GM18517 (cell line): ENCODE results near the gene PRSS48.
"Not testable (repeated sequence)": the region's sequence is repeated elsewhere in the genome, so short reads cannot be mapped to it uniquely, and the experiment has no call there.

ENCODE experiments used
- ATAC-seq: cut with Tn5 transposase; IDR thresholded peaks from one replicate; pipeline ENCODE4 v1.9.1; 2021; ENCODE audit warnings: mild to moderate bottlenecking, moderate library complexity; ENCODE audit not compliant: unreplicated experiment

The PRSS48 gene, protein sequence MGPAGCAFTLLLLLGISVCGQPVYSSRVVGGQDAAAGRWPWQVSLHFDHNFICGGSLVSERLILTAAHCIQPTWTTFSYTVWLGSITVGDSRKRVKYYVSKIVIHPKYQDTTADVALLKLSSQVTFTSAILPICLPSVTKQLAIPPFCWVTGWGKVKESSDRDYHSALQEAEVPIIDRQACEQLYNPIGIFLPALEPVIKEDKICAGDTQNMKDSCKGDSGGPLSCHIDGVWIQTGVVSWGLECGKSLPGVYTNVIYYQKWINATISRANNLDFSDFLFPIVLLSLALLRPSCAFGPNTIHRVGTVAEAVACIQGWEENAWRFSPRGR

DNA sequence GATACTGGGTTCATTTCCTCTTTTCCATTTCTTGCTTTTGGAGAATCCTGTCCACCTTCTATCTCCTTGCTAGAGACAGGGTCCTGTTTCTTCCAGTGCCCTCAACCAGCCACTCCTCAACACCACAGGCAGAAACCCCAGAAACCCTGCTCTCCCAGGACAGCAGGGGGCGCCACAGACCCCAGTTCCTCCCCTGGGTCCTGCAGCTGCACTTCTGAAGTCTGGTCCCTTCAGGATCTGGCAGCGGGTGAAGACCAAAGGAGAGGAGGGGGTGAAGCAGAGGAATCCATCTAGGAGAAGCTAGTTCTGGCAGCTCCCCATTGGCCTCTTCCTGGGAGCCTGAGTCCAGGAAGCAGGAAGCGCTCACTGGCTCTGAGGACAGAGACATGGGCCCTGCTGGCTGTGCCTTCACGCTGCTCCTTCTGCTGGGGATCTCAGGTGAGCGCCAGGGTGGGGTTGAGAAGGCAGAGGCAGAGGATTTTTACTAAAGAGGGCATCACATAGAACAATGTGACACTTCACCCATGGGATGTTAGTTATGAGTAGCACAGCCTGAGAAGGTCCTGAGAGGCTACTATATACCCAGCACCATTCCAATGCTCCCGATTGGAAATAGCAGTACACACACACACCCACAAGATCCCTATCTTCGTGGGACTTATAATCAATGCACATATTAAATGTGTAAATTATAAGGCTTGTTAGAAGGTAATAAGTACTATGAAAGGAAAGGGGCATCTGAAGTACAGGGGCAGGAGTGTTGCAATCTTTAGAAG lies at the start of gene PRSS48:
TSS of gene PRSS48 (plus strand) at position 375 of the 776 bp plus-strand sequence. CDS start at position 387, 12 bp downstream.
- ATAC-seq: no peak

DNA sequence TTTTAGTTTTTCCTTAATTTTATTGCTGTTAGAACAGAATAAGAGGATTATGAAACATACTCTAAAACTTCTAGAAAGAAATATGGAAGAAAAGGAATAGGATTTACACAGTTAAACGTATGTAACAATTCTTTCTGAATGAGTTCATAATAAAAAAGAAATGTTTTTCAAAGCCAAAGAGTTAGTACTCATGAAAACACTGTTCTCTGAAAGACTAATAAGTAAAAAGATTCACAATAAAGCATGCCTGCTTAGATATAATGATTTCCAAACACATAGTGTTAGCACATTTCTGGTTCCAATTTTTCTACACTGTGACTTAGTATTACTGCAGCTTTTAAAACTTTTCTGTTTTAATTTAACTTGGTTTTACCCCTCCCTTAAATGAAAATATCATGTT lies 49.8 kb upstream of the PRSS48 start:
- ATAC-seq: no peak

DNA sequence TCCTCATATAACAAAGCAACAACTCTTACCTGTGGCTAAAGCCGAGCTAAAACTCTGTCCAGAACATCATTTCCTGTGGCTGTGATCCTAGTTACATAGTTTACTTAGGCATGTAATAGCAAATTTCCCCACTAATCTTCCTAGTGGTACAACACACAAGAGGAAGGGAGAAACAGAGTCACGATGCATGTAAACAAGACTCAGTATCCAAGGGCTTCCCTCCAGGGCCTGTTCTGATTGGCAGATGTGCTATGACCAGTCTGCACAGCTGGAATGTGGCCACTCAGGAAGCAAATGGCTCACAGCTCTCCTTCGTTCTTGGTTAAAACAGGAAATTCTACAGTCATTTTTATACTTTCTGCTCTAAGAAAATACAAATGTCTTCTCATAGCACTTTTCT lies 49.2 kb upstream of the PRSS48 start:
- ATAC-seq: no peak

DNA sequence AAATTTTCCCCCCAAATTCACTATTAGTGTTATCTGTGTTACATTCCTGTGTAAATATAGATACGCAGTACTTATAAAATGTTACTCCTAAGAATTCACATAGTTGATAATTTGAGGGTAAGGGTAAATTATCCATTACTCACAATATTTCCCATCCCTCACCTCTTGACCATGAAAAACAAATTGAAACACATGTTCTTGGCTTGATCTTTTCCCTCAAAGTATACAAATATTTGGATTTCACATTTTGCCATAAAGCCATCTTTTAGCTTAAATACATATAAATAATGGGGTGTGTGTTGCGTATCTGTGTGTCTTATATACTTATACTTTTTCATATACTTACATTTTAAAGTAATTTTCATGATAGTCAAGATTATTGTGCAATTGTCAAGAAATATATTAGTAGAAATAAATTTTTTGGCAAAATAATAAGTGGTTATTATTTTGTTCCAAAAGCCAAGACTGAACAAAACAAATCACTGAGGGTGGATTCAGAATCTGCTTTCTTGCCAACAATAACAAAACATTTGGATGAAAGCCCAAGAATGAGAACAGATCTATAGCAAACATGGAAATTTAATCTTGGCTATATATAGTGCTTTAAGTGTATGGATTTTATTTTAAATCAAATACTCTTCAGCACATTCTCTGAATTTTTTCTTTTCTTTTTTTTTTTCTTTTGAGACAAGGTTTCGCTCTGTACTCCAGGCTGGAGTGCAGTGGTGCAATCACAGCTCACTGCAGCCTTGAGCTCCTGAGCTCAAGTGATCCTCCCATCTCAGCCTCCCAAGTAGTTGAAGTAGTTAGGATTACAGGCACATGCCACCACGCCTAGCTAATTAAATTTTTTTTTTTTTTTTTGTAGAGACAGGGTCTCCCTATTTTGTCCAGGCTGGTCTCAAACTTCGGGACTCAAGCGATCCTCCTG lies 48.5 kb upstream of the PRSS48 start:
- ATAC-seq: no peak

DNA sequence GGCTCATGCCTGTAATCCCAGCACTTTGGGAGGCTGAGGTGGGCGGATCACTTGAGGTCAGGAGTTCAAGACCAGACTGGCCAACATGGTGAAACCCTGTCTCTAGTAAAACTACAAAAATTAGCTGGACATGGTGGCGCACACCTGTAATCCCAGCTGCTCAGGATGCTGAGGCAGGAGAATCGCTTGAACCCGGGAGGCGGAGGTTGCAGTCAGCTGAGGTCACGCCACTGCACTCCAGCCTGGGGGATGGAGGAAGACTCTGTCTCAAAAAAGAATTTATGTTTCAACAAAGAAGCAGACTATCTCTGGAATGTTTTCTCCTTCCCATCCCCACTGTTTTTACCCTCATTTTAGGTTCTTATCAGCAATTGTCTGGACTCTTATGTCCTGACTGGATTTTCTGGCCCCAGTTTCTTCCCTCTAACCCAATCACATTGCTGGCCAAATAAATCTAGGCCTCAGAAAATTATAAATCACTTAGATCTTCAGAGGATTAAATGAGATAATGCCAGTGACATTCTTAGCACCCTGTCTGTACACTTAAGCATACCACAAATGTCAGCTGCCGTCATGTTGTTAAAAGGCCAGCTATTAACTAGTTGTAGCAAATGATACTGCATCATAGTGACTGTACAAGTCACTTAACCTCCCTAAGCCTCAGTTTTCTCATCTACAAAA lies 44.9 kb upstream of the PRSS48 start:
- ATAC-seq: no peak

DNA sequence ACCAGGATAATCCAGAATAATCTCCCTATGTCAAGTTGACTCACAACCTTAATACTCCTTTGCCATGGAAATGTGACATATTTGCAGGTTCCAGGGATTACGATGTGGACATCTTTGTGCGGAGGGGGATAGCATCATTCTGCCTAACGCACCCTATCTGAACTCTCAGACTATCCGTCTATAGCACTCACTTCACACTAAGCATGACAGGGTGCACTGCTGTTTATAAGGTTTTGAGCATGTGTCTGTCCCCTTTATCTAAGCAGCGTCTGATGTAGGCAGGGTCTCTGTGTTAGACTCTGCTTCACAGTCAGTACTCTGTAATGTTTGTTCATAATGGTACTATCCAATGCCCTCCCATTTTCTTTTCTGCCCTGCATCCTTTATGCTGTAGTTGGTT lies 43.4 kb upstream of the PRSS48 start:
- no peak for ATAC-seq

DNA sequence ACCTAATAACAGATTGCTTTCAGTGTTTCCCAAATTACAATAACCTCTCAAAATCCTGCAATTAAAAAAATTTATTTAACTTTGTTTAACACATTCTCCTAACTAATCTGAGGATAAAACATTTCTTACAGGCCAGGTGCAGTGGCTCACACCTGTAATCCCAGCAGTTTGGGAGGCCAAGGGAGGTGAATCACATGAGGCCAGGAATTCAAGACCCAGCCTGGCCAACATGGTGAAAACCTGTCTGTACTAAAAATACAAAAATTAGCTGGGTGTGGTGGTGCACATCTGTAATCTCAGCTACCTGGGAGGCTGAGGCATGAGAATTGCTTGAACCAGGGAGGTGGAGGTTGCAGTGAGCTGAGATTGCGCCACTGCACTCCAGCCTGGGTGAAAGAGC lies 41.6 kb upstream of the PRSS48 start:
- not testable (repeated sequence) for ATAC-seq

DNA sequence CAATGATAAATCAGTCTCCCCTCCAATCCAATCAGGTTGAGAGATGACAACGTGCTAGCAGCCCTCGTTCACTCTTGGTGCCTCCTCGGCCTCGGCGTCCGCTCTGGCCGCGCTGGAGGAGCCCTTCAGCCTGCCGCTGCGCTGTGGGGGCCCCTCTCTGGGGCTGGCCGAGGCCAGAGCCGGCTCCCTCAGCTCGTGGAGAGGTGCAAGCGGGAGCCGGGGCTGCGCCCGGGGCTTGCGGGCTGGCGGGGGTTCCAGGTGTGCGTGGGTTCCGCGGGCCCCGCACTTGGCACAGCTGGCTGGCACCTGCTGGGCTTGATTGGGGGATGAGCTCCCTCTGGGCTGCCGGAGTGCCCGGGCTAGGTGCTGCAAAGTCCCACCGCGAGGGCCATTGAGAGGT lies 40.9 kb upstream of the PRSS48 start:
- ATAC-seq: no peak

DNA sequence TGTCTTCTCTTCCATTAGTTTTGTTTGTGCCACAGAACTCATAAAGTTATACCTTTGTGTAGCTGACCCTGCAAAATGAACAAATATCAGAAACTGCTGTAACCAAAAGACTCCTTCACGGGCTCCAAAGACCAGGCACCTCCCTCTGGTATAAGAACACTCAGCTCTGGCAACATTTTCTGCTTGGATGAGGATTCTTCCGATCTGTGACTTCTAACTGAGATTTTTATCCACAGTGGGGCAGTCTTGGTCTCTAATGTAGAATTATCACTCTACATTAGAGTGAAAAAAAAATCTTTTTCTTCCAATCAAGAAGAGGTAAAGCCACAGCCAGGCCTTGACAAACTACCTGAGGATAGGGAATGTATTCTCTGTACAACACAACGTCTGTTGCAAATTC lies 38.5 kb upstream of the PRSS48 start:
- no peak for ATAC-seq

DNA sequence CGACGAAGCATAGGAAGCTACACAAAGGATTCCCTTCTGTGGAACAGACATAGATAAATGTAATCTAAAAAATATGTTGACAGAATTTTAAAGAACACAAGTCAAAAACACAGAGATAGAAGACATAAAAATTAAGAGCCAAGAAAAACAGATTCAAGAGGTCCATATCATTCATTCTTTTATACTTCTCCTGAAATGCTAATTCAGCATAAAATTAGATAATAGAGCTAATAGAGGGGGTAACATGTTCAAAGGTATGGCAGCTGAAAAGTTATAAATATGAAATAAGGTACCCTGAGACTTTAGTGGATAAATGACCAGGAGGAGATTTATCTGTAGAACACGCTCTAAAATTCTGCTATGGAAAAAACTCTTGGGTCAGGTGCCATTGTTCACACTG lies 37.4 kb upstream of the PRSS48 start:
- no peak for ATAC-seq

DNA sequence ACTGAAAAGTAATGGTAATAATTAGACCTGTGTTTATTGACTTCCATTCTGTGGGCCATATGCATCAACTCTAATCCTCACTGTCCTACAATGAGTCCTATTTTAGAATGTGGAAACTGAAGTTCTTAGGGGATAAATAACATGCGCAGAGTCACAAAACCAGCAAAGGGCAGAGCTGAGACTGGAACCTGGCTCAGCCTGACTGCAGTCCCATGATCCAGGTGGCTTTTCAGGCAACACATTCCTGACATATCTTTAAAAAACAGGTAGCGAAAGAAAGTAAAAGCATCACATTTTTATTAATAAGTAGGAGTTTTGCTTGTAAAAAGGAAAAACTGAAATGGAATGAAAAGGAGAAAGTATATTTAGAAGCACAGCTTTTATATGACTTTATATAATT lies 34.7 kb upstream of the PRSS48 start:
- ATAC-seq: no peak

DNA sequence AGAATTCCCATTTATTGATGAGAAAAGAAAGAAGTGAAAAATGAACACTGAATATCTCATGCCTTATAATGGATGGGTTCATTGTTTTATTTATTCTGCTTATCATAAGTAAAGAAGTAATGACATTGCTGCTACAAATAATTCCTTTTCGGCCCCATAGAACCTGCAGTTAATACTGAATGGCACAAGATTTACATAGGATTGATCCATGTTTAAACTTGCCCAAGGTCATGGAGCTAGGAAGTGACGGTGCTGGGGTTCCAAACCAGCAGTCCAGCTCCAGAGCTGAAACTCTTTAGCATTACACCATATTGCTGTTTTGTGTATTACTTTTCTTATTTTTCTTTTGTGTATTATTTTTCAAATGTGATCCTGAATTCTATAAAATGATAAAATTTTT lies 30.2 kb upstream of the PRSS48 start:
- no peak for ATAC-seq

DNA sequence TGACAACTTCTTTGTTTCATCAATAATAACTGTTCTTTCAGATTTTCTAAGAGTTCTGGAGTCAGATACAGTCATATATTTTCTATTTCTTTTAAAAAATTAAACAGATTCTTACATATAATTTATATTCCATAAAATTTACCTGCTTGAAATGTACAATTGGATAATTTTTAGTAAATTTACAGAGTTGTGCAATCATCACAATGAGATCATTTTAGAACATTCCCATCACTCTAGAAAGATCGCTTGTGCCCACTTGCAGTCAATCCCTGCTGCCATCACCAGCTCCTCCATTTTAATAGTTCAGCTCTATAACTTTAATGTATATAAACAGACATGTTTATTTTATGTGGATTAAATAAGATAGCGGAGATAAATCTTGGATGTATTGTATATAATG lies 29.6 kb upstream of the PRSS48 start:
- ATAC-seq: no peak

DNA sequence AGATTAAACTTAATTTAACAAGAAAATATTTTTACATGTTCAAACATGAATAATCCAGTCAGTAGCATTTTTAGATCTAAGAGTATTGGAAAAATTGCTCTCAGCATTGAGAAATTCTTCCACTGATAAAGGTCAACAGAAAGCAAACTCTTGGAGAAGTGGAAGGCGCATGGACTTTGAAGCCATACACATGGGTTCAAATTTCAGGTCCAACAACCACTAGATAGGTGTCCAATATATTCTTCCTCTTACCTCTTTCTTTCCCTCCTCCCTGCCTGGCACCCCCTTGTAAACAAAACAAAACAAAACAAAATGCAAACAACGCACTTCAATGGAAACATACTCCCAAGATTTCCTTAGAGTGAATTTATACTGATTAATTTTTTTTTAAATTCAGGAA lies 28.4 kb upstream of the PRSS48 start:
- ATAC-seq: no peak

DNA sequence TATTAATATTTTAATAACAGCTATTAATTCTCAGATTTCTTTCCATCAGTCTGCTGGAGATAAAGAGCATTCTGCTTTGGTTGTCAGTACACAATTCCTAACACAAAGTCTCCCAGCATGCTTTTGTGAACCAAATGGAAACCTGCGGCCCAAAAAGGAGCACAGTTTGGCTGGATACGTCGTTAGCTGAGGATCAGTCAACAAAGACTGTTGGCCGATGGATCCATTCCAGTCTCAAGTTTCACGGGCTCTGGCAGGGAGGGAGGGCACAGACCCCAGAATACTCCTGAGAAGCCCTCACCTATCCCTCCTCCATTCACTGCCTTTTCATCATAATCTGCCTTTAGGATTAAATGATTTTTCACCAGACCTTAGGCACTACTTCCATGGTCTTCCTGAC lies 26.3 kb upstream of the PRSS48 start:
- no peak for ATAC-seq

DNA sequence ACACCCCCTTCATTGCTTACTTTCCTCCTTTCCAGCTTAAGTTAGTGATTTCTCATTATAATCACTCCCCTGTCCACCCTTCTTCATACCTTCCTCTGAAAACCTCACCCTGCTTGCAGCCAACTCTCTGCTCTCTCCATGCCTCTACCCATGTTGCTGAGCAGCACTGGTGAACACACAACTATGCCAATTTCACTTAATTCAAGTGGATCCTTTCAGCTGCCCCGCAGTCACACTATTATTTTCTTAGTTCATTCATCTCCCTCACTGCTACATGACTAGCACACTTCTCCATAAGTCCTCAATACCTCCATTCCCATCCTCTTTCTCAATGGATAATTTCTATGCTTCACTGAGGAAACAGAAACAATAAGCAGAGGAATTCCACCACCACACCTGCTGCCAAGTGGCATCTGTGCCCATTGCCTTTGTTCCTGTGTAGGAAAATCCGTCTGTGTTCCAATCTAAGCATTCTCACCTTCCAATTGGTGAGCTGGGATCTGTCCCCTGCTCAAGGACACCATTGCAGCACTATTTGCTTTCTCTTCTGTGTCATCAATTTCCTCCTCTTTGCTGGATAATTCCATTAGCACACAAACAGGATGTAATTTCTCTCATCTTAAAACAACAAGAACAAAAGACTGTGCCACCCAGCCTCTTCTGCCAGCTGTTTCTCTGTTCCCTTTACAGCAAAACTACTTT lies 25.2 kb upstream of the PRSS48 start:
- ATAC-seq: no peak

DNA sequence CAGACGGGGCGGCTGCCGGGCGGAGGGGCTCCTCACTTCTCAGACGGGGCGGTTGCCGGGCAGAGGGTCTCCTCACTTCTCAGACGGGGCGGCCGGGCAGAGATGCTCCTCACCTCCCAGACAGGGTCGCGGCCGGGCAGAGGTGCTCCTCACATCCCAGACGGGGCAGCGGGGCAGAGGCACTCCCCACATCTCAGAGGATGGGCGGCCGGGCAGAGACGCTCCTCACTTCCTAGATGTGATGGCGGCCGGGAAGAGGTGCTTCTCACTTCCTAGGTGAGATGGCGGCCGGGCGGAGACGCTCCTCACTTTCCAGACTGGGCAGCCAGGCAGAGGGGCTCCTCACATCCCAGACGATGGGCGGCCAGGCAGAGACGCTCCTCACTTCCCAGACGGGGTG lies 21.7 kb upstream of the PRSS48 start:
- not testable (repeated sequence) for ATAC-seq

DNA sequence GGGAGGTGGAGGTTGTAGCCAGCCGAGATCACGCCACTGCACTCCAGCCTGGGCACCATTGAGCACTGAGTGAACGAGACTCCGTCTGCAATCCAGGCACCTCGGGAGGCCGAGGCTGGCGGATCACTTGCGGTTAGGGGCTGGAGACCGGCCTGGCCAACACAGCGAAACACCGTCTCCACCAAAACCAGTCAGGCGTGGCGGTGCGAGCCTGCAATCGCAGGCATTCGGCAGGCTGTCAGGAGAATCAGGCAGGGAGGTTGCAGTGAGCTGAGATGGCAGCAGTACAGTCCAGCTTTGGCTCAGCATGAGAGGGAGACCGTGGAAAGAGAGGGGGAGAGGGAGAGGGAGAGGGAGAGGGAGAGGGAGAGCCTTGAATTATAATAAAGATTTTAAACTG lies 21.3 kb upstream of the PRSS48 start:
- ATAC-seq: not testable (repeated sequence)

DNA sequence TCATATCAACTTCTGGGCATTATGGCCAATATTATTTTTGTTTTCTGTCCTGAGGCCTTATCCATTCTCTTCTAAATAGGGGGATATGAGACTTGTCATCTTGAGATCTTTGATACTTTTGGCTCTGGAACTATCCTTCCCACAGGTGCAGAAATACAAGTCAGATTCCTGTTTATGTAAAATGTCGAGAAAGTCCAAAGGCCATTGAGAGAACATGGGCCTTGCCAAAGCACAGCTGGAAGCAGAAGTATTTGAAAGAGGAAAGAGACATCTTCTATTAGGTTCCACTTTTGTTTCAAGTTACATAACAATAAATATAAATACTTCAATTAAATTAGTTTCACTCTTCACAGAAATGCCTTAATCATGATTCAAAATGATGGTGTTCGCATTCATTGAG lies 20.8 kb upstream of the PRSS48 start:
- ATAC-seq: no peak

DNA sequence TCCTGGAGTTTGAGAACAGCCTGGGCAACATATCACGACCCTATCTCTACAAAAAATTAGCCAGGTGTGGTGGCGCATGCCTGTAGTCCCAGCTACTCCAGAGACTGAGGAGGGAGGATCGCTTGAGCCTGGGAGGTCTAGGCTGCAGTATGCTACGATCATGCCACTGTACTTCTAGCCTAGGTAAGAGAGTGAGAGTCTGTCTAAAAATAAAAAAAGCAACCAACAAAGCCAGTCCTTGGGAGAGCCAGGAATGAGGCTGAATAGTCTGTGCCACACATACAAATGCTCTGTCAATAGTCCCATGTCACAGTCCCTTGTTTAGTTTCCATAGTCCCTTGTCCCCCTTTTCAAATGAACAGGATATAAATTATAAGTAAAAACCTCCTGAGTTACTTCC lies 19.3 kb upstream of the PRSS48 start:
- no peak for ATAC-seq
